Muscle of leg (tissue), 11 donors: ENCODE results near the gene TMEM212. TPM values are rescaled to one million over a fixed set of nuclear protein-coding genes. Genes with fewer than 3 reads are reported as not detected.
A peak's percentile ranks its signal among the peaks of the same experiment; 100 is the strongest.
"Not testable (repeated sequence)": the region's sequence is repeated elsewhere in the genome, so short reads cannot be mapped to it uniquely, and the experiment has no call there.

Experiments
- DNase-seq: peaks from one replicate; pipeline ENCODE4 v3.0.0; 2013
- H3K27ac ChIP-seq: one replicate; pipeline ENCODE4 v1.5.1; 2013; ENCODE audit warnings: mild to moderate bottlenecking, low read length, control low read depth
- H3K27me3 ChIP-seq: one replicate; pipeline ENCODE4 v1.6.1; 2013; ENCODE audit warnings: low read length; ENCODE audit not compliant: control insufficient read depth, insufficient read depth
- H3K36me3 ChIP-seq: one replicate; pipeline ENCODE4 v1.6.1; 2013; ENCODE audit warnings: low read length; ENCODE audit not compliant: control insufficient read depth, insufficient read depth
- H3K4me1 ChIP-seq: one replicate; pipeline ENCODE4 v1.6.1; 2013; ENCODE audit warnings: low read length; ENCODE audit not compliant: control insufficient read depth, insufficient read depth
- H3K4me3 ChIP-seq: one replicate; pipeline ENCODE4 v1.5.1; 2013; ENCODE audit warnings: low read length, control low read depth
- H3K9me3 ChIP-seq: replicated peaks from 2 replicates; pipeline ENCODE4 v1.6.1; 2013; ENCODE audit warnings: low read depth, low read length; ENCODE audit not compliant: control insufficient read depth
- WGBS: methylation state at CpG from one replicate; pipeline ENCODE4 v1.1.5; 2013; ENCODE audit warnings: missing lambda C conversion rate; ENCODE audit not compliant: insufficient coverage; 5-methylcytosine and 5-hydroxymethylcytosine counted together
- polyA plus RNA-seq, 8 donors: library from polyadenylated mRNA; unstranded; fragments of 120-200 nt; gene quantifications; one replicate each; pipeline versions ENCODE4 v1.2.1 to v1.2.3, GENCODE V29; 2013; ENCODE audit warnings: inconsistent platforms in 1 of 8, low replicate concordance in 1 of 8; ENCODE audit not compliant: insufficient read length in 8 of 8, insufficient read depth in 1 of 8
- total RNA-seq: library from RNA; stranded (reverse); fragments of 120-200 nt; gene quantifications from one replicate; pipeline ENCODE4 v1.2.4, GENCODE V29; 2013

The TMEM212 gene
- total and polyA plus RNA-seq, 9 donors: 0.06 to 0.34 (median 0.12) TPM; not detected in 3

DNA sequence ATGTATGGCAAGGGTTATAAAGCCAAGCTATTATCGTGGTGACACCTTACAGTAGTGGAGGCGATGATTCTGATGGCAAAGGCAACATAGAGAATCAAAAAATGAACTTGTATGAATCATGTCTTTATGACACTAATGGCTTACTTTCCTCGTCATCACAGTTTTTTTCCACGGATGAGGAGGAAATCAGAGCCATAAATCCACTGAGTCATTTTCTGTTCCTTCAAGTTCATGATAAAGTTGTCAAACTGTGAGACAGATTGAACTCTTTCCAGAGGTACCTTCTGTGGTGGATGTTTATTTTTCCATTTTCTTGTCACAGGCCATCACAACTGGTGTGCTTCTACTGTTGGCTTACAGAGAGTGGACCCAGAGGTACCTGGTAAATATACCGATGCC, 8.5 kb downstream of the TMEM212 start:
- no peak for DNase-seq
- peaks cover 5% of the 10 kb centered on the region for H3K4me1 ChIP-seq
- no peaks in the 10 kb centered on the region for H3K27me3 ChIP-seq
- H3K4me3 ChIP-seq: no peak overlapping the region
- no peak overlapping the region for H3K27ac ChIP-seq
- peaks cover 12% of the 10 kb centered on the region for H3K9me3 ChIP-seq
- no CpG with 5 or more reads among the region's 5 CpGs for WGBS
- H3K36me3 ChIP-seq: no peaks in the 10 kb centered on the region

DNA sequence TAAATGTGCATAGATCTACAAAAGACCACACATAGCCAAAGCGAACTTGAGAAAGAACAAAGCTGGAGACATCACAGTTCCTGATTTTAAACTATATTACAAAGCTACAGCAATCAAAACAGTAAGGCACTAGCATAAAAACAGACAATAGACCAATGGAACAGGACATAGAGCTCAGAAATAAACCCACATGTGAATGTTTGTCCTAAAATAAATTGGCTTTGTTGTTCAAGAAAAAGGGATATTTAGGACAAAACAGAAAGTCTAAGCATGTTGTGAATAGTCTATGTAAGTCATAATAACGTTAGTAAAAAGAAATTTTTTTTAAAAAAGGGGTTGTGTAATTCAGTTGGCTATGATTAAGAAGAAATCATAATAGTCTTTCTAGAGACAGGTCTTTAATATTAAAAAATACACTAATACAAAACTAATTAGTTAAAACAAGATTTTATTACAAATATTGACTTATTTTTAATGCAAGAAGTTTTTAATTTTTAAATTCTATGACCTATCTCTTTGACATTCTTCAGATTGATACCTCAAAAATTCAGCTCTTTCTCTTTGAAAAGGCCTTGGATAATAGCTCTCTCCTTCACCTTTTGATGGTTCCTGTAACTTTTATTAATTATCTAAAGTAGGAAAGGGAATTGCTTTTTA, 11.6 kb downstream of the TMEM212 start:
- H3K36me3 ChIP-seq: no peaks in the 10 kb centered on the region
- no peak overlapping the region for H3K4me3 ChIP-seq
- peaks cover 5% of the 10 kb centered on the region for H3K4me1 ChIP-seq
- no peaks in the 10 kb centered on the region for H3K27me3 ChIP-seq
- no peak for DNase-seq
- no CpG with 5 or more reads among the region's 2 CpGs for WGBS
- peaks cover 12% of the 10 kb centered on the region for H3K9me3 ChIP-seq
- no peak overlapping the region for H3K27ac ChIP-seq

DNA sequence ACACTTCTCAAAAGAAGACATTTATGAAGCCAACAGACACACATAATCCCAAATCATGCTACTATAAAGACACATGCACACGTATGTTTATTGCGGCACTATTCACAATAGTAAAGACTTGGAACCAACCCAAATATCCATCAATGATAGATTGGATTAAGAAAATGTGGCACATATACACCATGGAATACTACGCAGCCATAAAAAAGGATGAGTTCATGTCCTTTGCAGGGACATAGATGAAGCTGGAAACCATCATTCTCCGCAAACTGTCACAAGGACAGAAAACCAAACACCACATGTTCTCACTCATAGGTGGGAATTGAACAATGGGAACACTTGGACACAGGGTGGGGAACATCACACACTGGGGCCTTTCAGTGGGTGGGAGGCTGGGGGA, 15.6 kb downstream of the TMEM212 start:
- not testable (repeated sequence) for H3K27me3 ChIP-seq, H3K36me3 ChIP-seq, DNase-seq, H3K27ac ChIP-seq, H3K4me3 ChIP-seq, H3K9me3 ChIP-seq
- H3K4me1 ChIP-seq: peaks cover 15% of the 10 kb centered on the region
- no CpG with 5 or more reads among the region's 4 CpGs for WGBS

DNA sequence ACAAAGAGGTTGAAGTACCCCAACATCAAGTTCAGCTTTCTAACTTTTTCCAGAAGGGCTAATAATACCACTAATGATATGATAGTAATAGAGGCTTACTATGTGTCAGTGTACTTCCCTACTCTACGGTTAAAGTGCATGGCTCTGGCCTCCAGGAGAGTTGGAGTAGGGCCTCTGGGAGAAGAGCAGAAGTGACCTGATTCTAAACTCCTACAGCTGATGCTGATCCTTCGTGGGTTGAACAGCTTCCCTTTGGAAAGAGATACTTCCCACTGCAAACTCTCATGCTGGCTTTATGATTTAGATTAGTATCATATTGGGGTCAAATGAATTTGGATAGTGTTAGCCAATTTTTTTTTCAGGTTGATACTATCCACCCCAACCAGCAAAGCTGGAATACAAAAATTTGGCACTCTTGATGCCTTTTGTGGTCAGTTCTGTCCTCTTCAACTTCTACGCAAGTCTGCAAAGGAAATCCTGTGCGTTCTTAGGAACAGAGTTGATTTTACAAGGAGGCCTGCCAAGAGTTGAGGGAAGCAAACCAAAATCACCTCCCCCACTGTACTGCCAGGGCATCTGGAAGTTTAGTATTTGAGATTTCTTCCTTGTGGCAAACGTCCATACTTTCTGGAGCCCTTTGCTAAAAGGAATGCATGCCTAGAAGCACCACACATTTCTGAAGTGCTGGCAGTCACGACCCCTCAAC, 17.8 kb downstream of the TMEM212 start:
- peak; percentile 84 for DNase-seq
- H3K4me3 ChIP-seq: no peak overlapping the region
- WGBS: 14% methylated on average over 1 of the region's 6 CpGs
- no peaks in the 10 kb centered on the region for H3K27me3 ChIP-seq
- peaks cover 17% of the 10 kb centered on the region for H3K4me1 ChIP-seq
- H3K36me3 ChIP-seq: no peaks in the 10 kb centered on the region
- H3K9me3 ChIP-seq: no peaks in the 10 kb centered on the region
- peak overlapping the region; percentile 71 for H3K27ac ChIP-seq

DNA sequence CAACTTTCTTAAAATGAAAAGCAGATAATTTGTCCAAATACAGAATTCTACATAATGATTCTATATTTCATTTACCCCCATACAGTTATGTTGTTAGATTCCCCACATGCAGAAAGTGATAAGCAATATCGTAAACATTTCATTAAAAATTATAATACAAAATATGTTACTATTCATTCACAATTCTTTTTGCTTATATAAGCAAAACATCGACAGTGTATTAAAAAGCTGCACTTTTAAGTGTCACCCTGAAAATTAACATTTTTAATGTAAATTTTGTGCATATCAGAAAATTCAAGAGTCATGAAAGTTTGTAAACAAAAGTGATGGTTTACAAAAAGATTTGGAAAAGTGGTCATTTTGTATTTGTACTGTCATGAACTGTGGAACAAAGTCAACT, 19.2 kb downstream of the TMEM212 start:
- DNase-seq: no peak
- Histone ChIP-seq H3K4me1 (peaks cover 17% of the 10 kb centered on the region), H3K27ac (peak overlapping the region; percentile 82), H3K36me3 (no peaks in the 10 kb centered on the region), H3K27me3 (no peaks in the 10 kb centered on the region), H3K4me3 (no peak overlapping the region), H3K9me3 (no peaks in the 10 kb centered on the region)
- WGBS: no CpG with 5 or more reads among the region's 2 CpGs

DNA sequence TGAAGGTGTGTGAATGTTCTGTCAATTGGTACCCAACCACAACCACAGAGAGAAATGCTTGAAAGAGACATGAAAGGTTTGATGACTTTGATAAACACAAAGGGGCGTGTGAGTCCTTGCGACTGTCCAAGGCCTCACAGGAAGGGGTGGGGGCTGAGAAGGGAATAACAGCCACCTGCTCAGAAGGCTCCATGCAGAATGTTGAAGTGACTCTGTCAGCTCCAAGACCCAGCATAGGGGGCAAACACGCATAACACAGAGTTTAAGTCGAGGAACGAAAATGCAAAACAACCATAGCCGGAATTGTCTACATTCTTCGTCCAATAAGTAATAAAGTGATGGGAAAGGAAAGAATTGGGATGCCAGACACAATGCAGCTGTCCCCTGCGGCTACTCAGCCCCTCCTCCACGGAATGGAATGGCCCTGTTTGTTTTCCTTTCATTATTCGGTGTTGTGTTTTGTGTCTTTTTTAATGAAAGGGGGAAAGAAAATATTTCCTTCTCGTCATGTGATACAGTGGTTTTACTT, 19.9 kb downstream of the TMEM212 start:
- H3K36me3 ChIP-seq: no peaks in the 10 kb centered on the region
- peaks cover 17% of the 10 kb centered on the region for H3K4me1 ChIP-seq
- H3K27ac ChIP-seq: peak overlapping the region; percentile 82
- H3K9me3 ChIP-seq: no peaks in the 10 kb centered on the region
- H3K4me3 ChIP-seq: peak overlapping the region; percentile 20
- 37% methylated on average over 2 of the region's 11 CpGs for WGBS
- peak; percentile 78 for DNase-seq
- no peaks in the 10 kb centered on the region for H3K27me3 ChIP-seq

DNA sequence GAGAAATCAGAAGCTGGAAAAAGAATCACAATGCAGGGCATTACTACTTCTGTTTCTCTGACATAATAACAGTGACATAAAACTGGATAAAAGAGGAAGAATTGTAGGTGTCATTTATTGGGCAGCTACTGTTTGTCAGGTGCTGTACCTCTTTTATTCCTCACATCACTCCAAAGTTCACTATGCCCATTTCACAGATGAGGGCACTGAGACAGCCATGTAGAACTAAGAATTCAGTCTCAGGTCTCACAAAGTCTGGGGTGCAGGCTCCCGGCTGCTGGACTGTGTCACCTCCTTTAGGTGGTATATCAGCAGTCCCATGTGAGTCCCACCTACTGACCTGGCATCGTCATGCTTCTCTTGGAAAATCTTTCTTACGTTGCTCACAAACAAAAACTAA, 20.8 kb downstream of the TMEM212 start:
- H3K27ac ChIP-seq: peak overlapping the region; percentile 82
- 100% methylated on average over 1 of the region's 3 CpGs for WGBS
- H3K27me3 ChIP-seq: no peaks in the 10 kb centered on the region
- no peaks in the 10 kb centered on the region for H3K36me3 ChIP-seq
- H3K9me3 ChIP-seq: no peaks in the 10 kb centered on the region
- no peak overlapping the region for H3K4me3 ChIP-seq
- DNase-seq: no peak
- peaks cover 17% of the 10 kb centered on the region for H3K4me1 ChIP-seq

DNA sequence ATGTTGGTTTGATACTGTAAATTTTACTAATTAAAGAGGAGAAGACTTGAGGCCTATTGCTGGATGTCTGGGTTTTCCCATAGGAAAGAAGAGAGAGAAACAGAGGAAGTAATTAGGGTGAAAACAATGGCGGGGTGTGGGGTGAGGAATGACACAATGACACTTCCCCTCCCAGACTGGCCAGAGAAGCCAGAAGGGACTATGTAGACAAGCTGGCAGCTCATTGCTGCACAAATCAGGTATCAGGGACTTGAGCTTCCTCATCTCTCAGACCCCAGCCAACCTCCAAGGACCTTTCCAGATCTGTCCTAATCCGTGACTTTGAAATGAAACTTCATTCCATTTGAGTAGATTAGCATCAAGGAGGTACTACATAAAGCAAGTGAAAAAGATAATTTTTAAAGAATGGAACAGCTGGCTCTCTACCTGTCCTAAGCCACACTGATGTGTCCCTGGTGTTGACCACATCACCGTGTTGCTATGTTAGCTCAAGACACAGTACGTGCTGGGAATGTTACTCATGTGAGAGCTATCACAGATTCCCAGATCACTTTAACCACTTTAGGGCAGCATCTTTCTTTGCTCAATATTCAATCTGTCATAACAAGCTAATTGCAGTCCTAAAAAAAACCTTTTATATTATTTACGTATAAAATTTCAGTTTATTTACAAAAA, 22.2 kb downstream of the TMEM212 start:
- peak overlapping the region; percentile 29 for H3K27ac ChIP-seq
- no peaks in the 10 kb centered on the region for H3K36me3 ChIP-seq

DNA sequence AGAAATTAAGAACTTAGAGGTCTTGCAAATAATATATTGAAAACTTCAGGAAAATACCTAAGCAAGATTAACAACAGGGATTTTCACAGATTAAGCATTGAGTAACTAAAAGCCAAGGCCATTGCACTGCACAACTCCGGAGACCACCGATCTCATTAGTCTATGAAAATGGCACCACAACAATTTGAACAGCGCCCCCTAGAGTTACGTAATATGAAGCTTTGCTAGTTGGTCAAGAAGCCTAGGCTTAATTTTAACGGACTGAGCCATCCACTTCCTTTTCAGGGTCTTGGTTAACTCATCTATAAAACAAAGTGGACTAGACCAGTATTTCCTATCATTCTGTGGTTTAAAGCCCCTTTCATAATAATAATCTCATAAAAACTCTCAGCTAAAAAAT, 24.8 kb downstream of the TMEM212 start:
- Histone ChIP-seq H3K27me3 (no peaks in the 10 kb centered on the region), H3K4me3 (no peak overlapping the region), H3K9me3 (no peaks in the 10 kb centered on the region), H3K36me3 (no peaks in the 10 kb centered on the region), H3K27ac (no peak overlapping the region), H3K4me1 (peaks cover 6% of the 10 kb centered on the region)
- DNase-seq: no peak
- WGBS: 78% methylated on average over 5 of the region's 5 CpGs

More for the DNA sequence above, 22.2 kb downstream of the TMEM212 start:
- H3K4me1 ChIP-seq: peaks cover 17% of the 10 kb centered on the region
- WGBS: no CpG with 5 or more reads among the region's 5 CpGs
- H3K4me3 ChIP-seq: no peak overlapping the region
- no peaks in the 10 kb centered on the region for H3K27me3 ChIP-seq
- DNase-seq: no peak
- no peaks in the 10 kb centered on the region for H3K9me3 ChIP-seq
